ENCODE data around the gene SIX3.

The SIX3 gene

GRCh38 chr2:44974064-44974715, 32.7 kb downstream of the SIX3 start:
- DNase-seq (ENCODE audit: low read depth) = peak; percentile 81
- no peak overlapping the region for H3K4me3 ChIP-seq (ENCODE audit: control insufficient read depth, low read depth, low read length)
- TF ChIP-seq CTCF (conservative IDR thresholded peaks at IDR 0.05; ENCODE audit: control insufficient read depth, insufficient read depth, low read depth, low read length) = peak; percentile 87

- no peak for DNase-seq (ENCODE audit: low read depth)
- no peak overlapping the region for H3K4me3 ChIP-seq (ENCODE audit: control insufficient read depth, low read depth, low read length)
- no peak for TF ChIP-seq CTCF (conservative IDR thresholded peaks at IDR 0.05; ENCODE audit: control insufficient read depth, insufficient read depth, low read depth, low read length)
Measured at GRCh38 chr2:44975571-44976450, 34.3 kb downstream of the SIX3 start.

GRCh38 chr2:44979581-44979980, 38.1 kb downstream of the SIX3 start:
- no peak for DNase-seq (ENCODE audit: low read depth)
- no peak overlapping the region for H3K4me3 ChIP-seq (ENCODE audit: control insufficient read depth, low read depth, low read length)
- TF ChIP-seq CTCF (conservative IDR thresholded peaks at IDR 0.05; ENCODE audit: control insufficient read depth, insufficient read depth, low read depth, low read length) = no peak

- no peak overlapping the region for H3K4me3 ChIP-seq (ENCODE audit: control insufficient read depth, low read depth, low read length)
- no peak for TF ChIP-seq CTCF (conservative IDR thresholded peaks at IDR 0.05; ENCODE audit: control insufficient read depth, insufficient read depth, low read depth, low read length)
- DNase-seq (ENCODE audit: low read depth) = no peak
Measured at GRCh38 chr2:44980751-44981713, 39.5 kb downstream of the SIX3 start.

- peak; percentile 84 for TF ChIP-seq CTCF (conservative IDR thresholded peaks at IDR 0.05; ENCODE audit: control insufficient read depth, insufficient read depth, low read depth, low read length)
- DNase-seq (ENCODE audit: low read depth) = peak; percentile 80
- no peak overlapping the region for H3K4me3 ChIP-seq (ENCODE audit: control insufficient read depth, low read depth, low read length)
Measured at GRCh38 chr2:44981714-44982108, 40.2 kb downstream of the SIX3 start.

Data from fibroblast of mammary gland (primary cell).